Activated CD8-positive, alpha-beta T cell treated with anti-CD3 and anti-CD28 coated beads for 36 hours (primary cell): ENCODE measurements around the gene TTC33. TPM values are rescaled to one million over a fixed set of nuclear protein-coding genes. Genes with fewer than 3 reads are reported as not detected.

Experiments used
- ATAC-seq: fragments of 200-7000 bp; cut with Tn5 transposase; one replicate; pipeline ENCODE4 v1.10.0; 2021; ENCODE audit warnings: mild to moderate bottlenecking, moderate library complexity
- CTCF ChIA-PET: fragments of 350-600 bp; sonication (Branson Sonifier 250); formaldehyde crosslinking; loops from one replicate; lab custom pipeline; 2021; ENCODE audit warnings: antibody characterized with exemption; lab: Charles Lee
- POLR2A ChIA-PET: fragments of 350-600 bp; sonication (Branson Sonifier 250); formaldehyde crosslinking; loops from one replicate; lab custom pipeline; 2021; ENCODE audit warnings: antibody characterized with exemption; lab: Charles Lee
- DNase-seq: peaks from one replicate; pipeline ENCODE4 v3.0.0-alpha.2; 2020
- H3K27ac Mint-ChIP-seq: one replicate; pipeline ENCODE4 v1.8.0; 2021; ENCODE audit warnings: mild to moderate bottlenecking, mixed read lengths
- H3K27me3 Mint-ChIP-seq: one replicate; pipeline ENCODE4 v1.8.0; 2021; ENCODE audit warnings: mixed read lengths
- H3K36me3 Mint-ChIP-seq: one replicate; pipeline ENCODE4 v1.8.0; 2021; ENCODE audit warnings: low read depth, mixed read lengths
- H3K4me1 Mint-ChIP-seq: one replicate; pipeline ENCODE4 v1.8.0; 2021; ENCODE audit warnings: low read depth, mixed read lengths
- H3K4me3 Mint-ChIP-seq: one replicate; pipeline ENCODE4 v1.8.0; 2021; ENCODE audit warnings: mild to moderate bottlenecking, moderate library complexity, mixed read lengths
- H3K9me3 Mint-ChIP-seq: one replicate; pipeline ENCODE4 v1.8.0; 2021; ENCODE audit warnings: mixed read lengths
- CTCF ChIP-seq: fragments of 200-600 bp; IDR thresholded peaks from one replicate; pipeline ENCODE4 v1.8.0; 2022; ENCODE audit warnings: antibody characterized with exemption, mild to moderate bottlenecking
- intact Hi-C: fragments of 100-400 bp; cut with micrococcal nuclease; formaldehyde crosslinking; loops from one replicate; pipeline ENCODE4 v1.10.0; 2022
- total RNA-seq, 2 experiments: library from RNA; stranded (reverse); gene quantifications; one replicate each; pipeline ENCODE4 v1.2.3, GENCODE V29; 2021

The TTC33 gene
- total RNA-seq, 2 experiments from 2014 or later = 21.4 to 21.5 TPM

DNA sequence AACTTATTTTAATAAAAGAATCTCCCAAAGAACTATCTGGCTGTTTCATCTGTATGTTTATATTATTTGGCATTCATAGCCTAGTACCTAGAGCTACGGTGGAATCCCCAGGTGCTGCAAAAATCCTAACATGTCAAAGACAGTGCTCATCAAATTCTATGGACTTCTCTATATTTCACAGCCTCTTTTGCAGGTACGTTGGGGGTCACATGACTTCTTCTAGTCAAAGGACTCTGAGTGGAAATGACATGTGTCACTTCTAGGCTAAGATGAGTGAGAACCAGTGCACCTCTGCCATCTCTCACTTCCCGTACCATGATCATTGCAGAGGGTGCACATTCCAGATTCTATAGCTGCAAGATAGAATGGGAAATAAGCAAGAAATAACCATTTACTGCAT lies 148.6 kb downstream of the TTC33 start:
- CTCF ChIA-PET = interaction anchor here (0.9 kb wide), 1 partner anchor 16 kb away, joined by 3 read pairs; no protein-coding TSS in a partner anchor
- Mint-ChIP-seq H3K27me3 (no peaks in the 10 kb centered on the region), H3K27ac (no peak overlapping the region), H3K4me1 (peaks cover 28% of the 10 kb centered on the region), H3K36me3 (no peaks in the 10 kb centered on the region), H3K4me3 (no peak overlapping the region), H3K9me3 (peaks cover 2% of the 10 kb centered on the region)
- no peak for TF ChIP-seq CTCF
- DNase-seq = no peak
- POLR2A ChIA-PET = interaction anchor here (0.6 to 1.1 kb wide), 3 partner anchors 8 to 285 kb away, joined by 3 read pairs; no protein-coding TSS in a partner anchor
- intact Hi-C loops = no loop called here
- no peak for ATAC-seq

GRCh38 chr5:40606077-40606765 lies 149.5 kb downstream of the TTC33 start:
- peak overlapping the region; percentile 78 for H3K27ac Mint-ChIP-seq
- H3K9me3 Mint-ChIP-seq = peaks cover 2% of the 10 kb centered on the region
- intact Hi-C loops = no loop called here
- peaks cover 36% of the 10 kb centered on the region for H3K4me1 Mint-ChIP-seq
- no peak for DNase-seq
- H3K27me3 Mint-ChIP-seq = no peaks in the 10 kb centered on the region
- H3K36me3 Mint-ChIP-seq = no peaks in the 10 kb centered on the region
- ChIA-PET POLR2A (interaction anchor here (1.0 to 1.1 kb wide), 2 partner anchors 9 to 10 kb away, joined by 3 read pairs; no protein-coding TSS in a partner anchor), CTCF (interaction anchor here (0.9 kb wide), 1 partner anchor 15 kb away, joined by 3 read pairs; no protein-coding TSS in a partner anchor)
- ATAC-seq = peak; percentile 27
- H3K4me3 Mint-ChIP-seq = peak overlapping the region; percentile 14
- TF ChIP-seq CTCF = no peak

DNA sequence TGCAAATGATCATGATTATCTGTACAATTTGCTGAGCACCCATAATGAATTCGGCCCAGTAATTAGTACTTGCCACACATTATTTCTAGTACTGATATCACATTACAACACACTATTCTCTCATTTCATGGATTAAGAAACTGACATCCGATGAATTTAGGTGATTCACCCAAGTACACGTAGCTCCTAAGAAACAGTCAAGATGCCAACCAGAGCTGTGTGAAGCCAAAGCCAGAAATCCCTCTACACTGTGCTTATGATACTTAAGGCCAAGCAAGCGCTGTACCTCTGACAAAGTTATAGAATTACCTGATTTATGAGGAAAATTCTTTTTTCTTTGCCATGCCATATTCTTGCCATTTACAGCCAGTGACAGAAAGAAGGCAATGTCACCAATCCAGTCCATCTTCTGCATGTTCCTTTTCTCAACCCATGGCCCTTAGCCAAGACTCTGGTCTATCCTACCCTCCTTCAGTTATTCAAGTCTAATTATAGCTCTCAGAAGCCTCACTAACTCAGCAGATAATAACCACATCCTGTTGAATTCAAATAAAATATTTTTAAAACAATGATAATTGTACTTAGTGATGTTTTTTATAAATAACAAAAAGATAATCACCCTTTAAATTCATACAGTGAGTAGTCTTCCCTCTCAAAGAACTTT lies 150.3 kb downstream of the TTC33 start:
- POLR2A ChIA-PET = no interaction called here
- no peak for TF ChIP-seq CTCF
- CTCF ChIA-PET = no interaction called here
- Mint-ChIP-seq H3K4me3 (no peak overlapping the region), H3K9me3 (no peaks in the 10 kb centered on the region), H3K36me3 (no peaks in the 10 kb centered on the region), H3K27me3 (no peaks in the 10 kb centered on the region), H3K4me1 (peaks cover 44% of the 10 kb centered on the region), H3K27ac (peak overlapping the region; percentile 78)
- intact Hi-C loops = no loop called here
- DNase-seq (no peak), ATAC-seq (peak; percentile 42)

GRCh38 chr5:40603378-40603777 lies 152.4 kb downstream of the TTC33 start:
- POLR2A ChIA-PET = interaction anchor here (1.0 kb wide), 1 partner anchor 11 kb away, joined by 3 read pairs; no protein-coding TSS in a partner anchor
- Mint-ChIP-seq H3K4me1 (peaks cover 53% of the 10 kb centered on the region), H3K36me3 (no peaks in the 10 kb centered on the region), H3K27me3 (no peaks in the 10 kb centered on the region), H3K4me3 (no peak overlapping the region), H3K9me3 (no peaks in the 10 kb centered on the region), H3K27ac (no peak overlapping the region)
- DNase-seq = no peak
- TF ChIP-seq CTCF = no peak
- CTCF ChIA-PET = interaction anchor here (1.4 to 1.8 kb wide), 3 partner anchors 8 to 24 kb away, joined by 3 to 7 read pairs (median 6); no protein-coding TSS in a partner anchor
- intact Hi-C loops = no loop called here
- no peak for ATAC-seq
